ENCODE data around the gene TTC21A. TPM values are rescaled to one million over a fixed set of nuclear protein-coding genes. Genes with fewer than 3 reads are reported as not detected.

TTC21A gene
- total and polyA plus RNA-seq, 4 donors, result 6.1 to 30.4 (median 11.7) TPM

DNA sequence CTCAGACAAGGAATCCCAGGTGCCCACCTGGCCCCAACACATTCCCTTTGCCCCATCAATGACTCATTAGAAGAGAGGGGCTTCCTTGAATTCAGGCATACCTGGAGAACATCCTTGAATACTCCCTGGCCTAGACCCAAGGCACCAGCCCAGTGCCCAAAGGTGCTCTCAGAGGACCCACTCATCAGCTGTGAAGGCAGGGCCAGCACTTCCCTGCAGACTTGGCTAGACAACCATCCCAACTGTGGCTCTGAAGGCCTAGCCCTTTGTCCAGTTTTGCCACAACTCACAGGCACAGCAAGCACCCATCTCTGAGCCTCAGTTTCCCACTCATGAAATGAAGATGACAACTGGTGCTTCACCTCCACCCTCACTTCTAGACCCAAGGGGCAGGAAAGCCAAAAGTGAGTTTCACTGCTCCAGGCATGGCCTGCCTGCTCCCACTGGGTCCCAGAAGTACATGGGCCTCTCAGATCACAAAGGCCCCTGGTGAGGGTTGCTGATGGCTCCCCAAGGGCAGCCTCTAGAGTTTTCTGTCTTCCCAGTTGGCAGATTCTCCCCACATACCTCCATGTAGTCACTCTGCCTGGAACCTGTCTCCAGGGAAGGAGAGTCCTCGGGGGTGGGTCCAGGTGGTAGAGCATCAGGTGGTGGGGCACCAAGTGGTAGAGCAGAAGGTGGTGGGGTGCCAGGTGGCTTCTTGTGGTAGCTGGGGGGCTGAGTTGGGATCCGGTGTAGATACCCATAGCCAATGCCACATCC is 7.6 kb upstream of the TTC21A start:
- 96 to 100% methylated on average over 2 of the region's 2 CpGs for WGBS, 2 donors
- DNase-seq, result no peak

DNA sequence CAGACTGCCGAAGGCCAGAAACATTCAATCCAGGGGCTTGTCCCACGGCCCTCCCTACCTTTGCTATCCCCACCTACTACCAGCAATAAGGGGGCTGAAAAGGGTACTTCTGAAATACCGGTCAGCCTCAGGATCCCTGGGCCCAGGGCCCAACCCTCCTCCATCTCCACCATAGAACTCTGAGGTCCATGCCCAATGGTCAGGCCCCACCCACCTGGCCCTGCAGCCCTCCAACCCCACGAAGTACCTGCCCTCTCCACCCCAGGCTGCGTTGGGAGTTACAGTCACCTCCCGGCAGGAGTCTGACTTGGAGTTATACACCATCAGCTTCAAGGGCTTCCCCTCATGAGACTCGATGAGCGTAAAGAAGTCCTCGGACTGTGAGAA is 7.0 kb upstream of the TTC21A start:
- no peaks in the 10 kb centered on the region for H3K27me3 ChIP-seq (ENCODE audit: control insufficient read depth in 3 of 3, insufficient read depth in 3 of 3, low read length in 2 of 3)
- TF ChIP-seq, protein P1, sequence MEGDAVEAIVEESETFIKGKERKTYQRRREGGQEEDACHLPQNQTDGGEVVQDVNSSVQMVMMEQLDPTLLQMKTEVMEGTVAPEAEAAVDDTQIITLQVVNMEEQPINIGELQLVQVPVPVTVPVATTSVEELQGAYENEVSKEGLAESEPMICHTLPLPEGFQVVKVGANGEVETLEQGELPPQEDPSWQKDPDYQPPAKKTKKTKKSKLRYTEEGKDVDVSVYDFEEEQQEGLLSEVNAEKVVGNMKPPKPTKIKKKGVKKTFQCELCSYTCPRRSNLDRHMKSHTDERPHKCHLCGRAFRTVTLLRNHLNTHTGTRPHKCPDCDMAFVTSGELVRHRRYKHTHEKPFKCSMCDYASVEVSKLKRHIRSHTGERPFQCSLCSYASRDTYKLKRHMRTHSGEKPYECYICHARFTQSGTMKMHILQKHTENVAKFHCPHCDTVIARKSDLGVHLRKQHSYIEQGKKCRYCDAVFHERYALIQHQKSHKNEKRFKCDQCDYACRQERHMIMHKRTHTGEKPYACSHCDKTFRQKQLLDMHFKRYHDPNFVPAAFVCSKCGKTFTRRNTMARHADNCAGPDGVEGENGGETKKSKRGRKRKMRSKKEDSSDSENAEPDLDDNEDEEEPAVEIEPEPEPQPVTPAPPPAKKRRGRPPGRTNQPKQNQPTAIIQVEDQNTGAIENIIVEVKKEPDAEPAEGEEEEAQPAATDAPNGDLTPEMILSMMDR (IDR thresholded peaks at IDR 0.05; ENCODE audit: control extremely low read depth, extremely low read depth), result no peak
- no peak for ATAC-seq (ENCODE audit: insufficient read depth, low FRiP score)
- H3K27ac ChIP-seq (ENCODE audit: low read depth in 1 of 2, low read length in 1 of 2), result no peak overlapping the region
- no peak overlapping the region for H3K9ac ChIP-seq (ENCODE audit: insufficient read depth in 1 of 2, low read length in 2 of 2)
- H3K36me3 ChIP-seq (ENCODE audit: control insufficient read depth in 4 of 4, insufficient read depth in 4 of 4, low read length in 4 of 4), result peaks cover 9 to 55% (median 12%) of the 10 kb centered on the region in 4 donors
- peaks cover 0 to 17% (median under 1%) of the 10 kb centered on the region in 5 donors for H3K4me1 ChIP-seq (ENCODE audit: control insufficient read depth in 5 of 5, insufficient read depth in 5 of 5, low read length in 5 of 5)
- no peak for DNase-seq
- WGBS, 2 donors, result 94 to 95% methylated on average over 9 of the region's 9 CpGs
- H3K4me3 ChIP-seq, result no peak overlapping the region
- no peaks in the 10 kb centered on the region for H3K9me3 ChIP-seq (ENCODE audit: control insufficient read depth in 4 of 4, insufficient read depth in 3 of 4, low read length in 3 of 4)

More for the DNA sequence above, 7.6 kb upstream of the TTC21A start:
- H3K9ac ChIP-seq (ENCODE audit: insufficient read depth in 1 of 2, low read length in 2 of 2), result no peak overlapping the region
- no peak overlapping the region for H3K27ac ChIP-seq (ENCODE audit: low read depth in 1 of 2, low read length in 1 of 2)
- peaks cover 11 to 57% (median 14%) of the 10 kb centered on the region in 4 donors for H3K36me3 ChIP-seq (ENCODE audit: control insufficient read depth in 4 of 4, insufficient read depth in 4 of 4, low read length in 4 of 4)
- no peak overlapping the region for H3K4me3 ChIP-seq
- TF ChIP-seq, protein P1 (IDR thresholded peaks at IDR 0.05; ENCODE audit: control extremely low read depth, extremely low read depth), result no peak
- H3K9me3 ChIP-seq (ENCODE audit: control insufficient read depth in 4 of 4, insufficient read depth in 3 of 4, low read length in 3 of 4), result no peaks in the 10 kb centered on the region
- peaks cover 0 to 15% (median 0%) of the 10 kb centered on the region in 5 donors for H3K4me1 ChIP-seq (ENCODE audit: control insufficient read depth in 5 of 5, insufficient read depth in 5 of 5, low read length in 5 of 5)
- H3K27me3 ChIP-seq (ENCODE audit: control insufficient read depth in 3 of 3, insufficient read depth in 3 of 3, low read length in 2 of 3), result no peaks in the 10 kb centered on the region
- no peak for ATAC-seq (ENCODE audit: insufficient read depth, low FRiP score)

DNA sequence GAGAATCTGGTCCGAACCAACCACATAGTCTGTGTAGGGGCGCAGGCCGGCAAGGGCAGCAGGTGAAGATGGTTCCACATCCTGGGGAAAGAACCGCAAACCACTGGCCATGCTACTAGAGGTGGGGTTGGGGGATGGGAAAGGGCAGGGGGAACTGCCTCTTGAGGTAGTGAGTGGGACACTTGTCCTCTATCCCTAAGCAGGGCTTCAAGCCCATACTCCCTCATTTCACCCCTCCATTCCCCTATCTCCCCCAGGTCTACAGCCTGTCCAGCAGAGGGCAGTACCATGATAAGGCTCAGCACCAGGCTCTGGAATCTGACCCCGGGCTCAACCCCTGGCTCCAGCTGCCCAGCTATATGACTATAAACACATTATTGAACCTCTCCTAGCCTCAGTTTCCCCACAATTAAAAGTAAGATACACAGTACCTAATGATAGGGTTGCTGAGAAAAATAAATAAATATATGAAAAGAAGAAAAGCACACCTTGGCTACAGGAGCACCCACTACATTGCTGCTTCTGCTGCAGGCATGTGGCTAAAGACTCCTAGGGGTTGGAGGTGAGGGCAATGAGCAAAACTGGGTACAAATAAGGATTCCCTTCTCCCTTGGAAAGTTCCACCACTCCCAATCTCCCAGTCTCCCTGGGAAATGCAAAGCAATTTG is 6.3 kb upstream of the TTC21A start:
- no peak overlapping the region for H3K4me3 ChIP-seq
- no peak overlapping the region for H3K27ac ChIP-seq (ENCODE audit: low read depth in 1 of 2, low read length in 1 of 2)
- peaks cover 4 to 20% (median 7%) of the 10 kb centered on the region in 5 donors for H3K4me1 ChIP-seq (ENCODE audit: control insufficient read depth in 5 of 5, insufficient read depth in 5 of 5, low read length in 5 of 5)
- no peak for ATAC-seq (ENCODE audit: insufficient read depth, low FRiP score)
- 82 to 84% methylated on average over 5 of the region's 5 CpGs for WGBS, 2 donors
- no peaks in the 10 kb centered on the region for H3K9me3 ChIP-seq (ENCODE audit: control insufficient read depth in 4 of 4, insufficient read depth in 3 of 4, low read length in 3 of 4)
- no peaks in the 10 kb centered on the region for H3K27me3 ChIP-seq (ENCODE audit: control insufficient read depth in 3 of 3, insufficient read depth in 3 of 3, low read length in 2 of 3)
- H3K36me3 ChIP-seq (ENCODE audit: control insufficient read depth in 4 of 4, insufficient read depth in 4 of 4, low read length in 4 of 4), result peaks cover 6 to 51% (median 11%) of the 10 kb centered on the region in 4 donors
- no peak overlapping the region for H3K9ac ChIP-seq (ENCODE audit: insufficient read depth in 1 of 2, low read length in 2 of 2)
- TF ChIP-seq, protein P1 (IDR thresholded peaks at IDR 0.05; ENCODE audit: control extremely low read depth, extremely low read depth), result peak; percentile 42
- peak in 2 of 3 donors; percentile 6 to 16 for DNase-seq

Measured in lung (tissue), 12 donors.